Urothelium cell line (cell line): ENCODE results near the gene RPUSD4.

Experiments used
- DNase-seq: peaks from one replicate; pipeline ENCODE4 v3.0.0; 2011; ENCODE audit warnings: low spot score, mixed read lengths
- FAIRE-seq: peaks from 2 replicates; lab custom pipeline; 2011; peaks lifted over from hg19 to GRCh38; lab: Jason Lieb, UNC

The RPUSD4 gene

GRCh38 chr11:126160345-126161022 lies 51.0 kb downstream of the RPUSD4 start:
- no peak for FAIRE-seq
- DNase-seq: no peak

GRCh38 chr11:126159719-126160344 lies 51.6 kb downstream of the RPUSD4 start:
- FAIRE-seq (no peak), DNase-seq (no peak)

- FAIRE-seq (no peak), DNase-seq (no peak)
Observed at GRCh38 chr11:126158054-126158791, 53.2 kb downstream of the RPUSD4 start.

GRCh38 chr11:126157326-126158030 lies 54.0 kb downstream of the RPUSD4 start:
- no peak for DNase-seq
- FAIRE-seq: no peak

- DNase-seq (no peak), FAIRE-seq (no peak)
Observed at GRCh38 chr11:126156814-126157213, 54.6 kb downstream of the RPUSD4 start.

GRCh38 chr11:126155402-126156187 lies 55.9 kb downstream of the RPUSD4 start:
- DNase-seq (no peak), FAIRE-seq (no peak)

- DNase-seq (no peak), FAIRE-seq (no peak)
Observed at GRCh38 chr11:126154691-126155090, 56.8 kb downstream of the RPUSD4 start.

GRCh38 chr11:126153972-126154371 lies 57.5 kb downstream of the RPUSD4 start:
- DNase-seq: no peak
- FAIRE-seq: no peak

- no peak for DNase-seq
- FAIRE-seq: no peak
Observed at GRCh38 chr11:126153006-126153405, 58.4 kb downstream of the RPUSD4 start.

GRCh38 chr11:126152586-126152985 lies 58.9 kb downstream of the RPUSD4 start:
- no peak for FAIRE-seq
- DNase-seq: no peak

- no peak for FAIRE-seq
- DNase-seq: no peak
Observed at GRCh38 chr11:126152152-126152551, 59.3 kb downstream of the RPUSD4 start.
